Measurements from ENCODE around the gene NAA16. TPM values are rescaled to one million over a fixed set of nuclear protein-coding genes. Genes with fewer than 3 reads are reported as not detected.
"Not testable (repeated sequence)": the region's sequence is repeated elsewhere in the genome, so short reads cannot be mapped to it uniquely, and the experiment has no call there.

NAA16 gene
- total RNA-seq, 1 experiment from 2014 or later = 7.6 TPM

GRCh38 chr13:41408121-41408520 is 97.1 kb downstream of the NAA16 start:
- no peak for DNase-seq (ENCODE audit: low read depth)

- peak; percentile 19 for DNase-seq (ENCODE audit: low read depth)
Observed at GRCh38 chr13:41408746-41409145, 97.7 kb downstream of the NAA16 start.

- no peak for DNase-seq (ENCODE audit: low read depth)
Observed at GRCh38 chr13:41409611-41410010, 98.5 kb downstream of the NAA16 start.

- no peak for DNase-seq (ENCODE audit: low read depth)
Observed at GRCh38 chr13:41411060-41411459, 100.0 kb downstream of the NAA16 start.

- DNase-seq (ENCODE audit: low read depth) = peak; percentile 62
Observed at GRCh38 chr13:41411522-41411921, 100.5 kb downstream of the NAA16 start.

GRCh38 chr13:41413872-41414271 is 102.8 kb downstream of the NAA16 start:
- no peak for DNase-seq (ENCODE audit: low read depth)

- no peak for DNase-seq (ENCODE audit: low read depth)
Observed at GRCh38 chr13:41416276-41416675, 105.2 kb downstream of the NAA16 start.

- peak; percentile 86 for DNase-seq (ENCODE audit: low read depth)
Observed at GRCh38 chr13:41418027-41418426, 107.0 kb downstream of the NAA16 start.

- no peak for DNase-seq (ENCODE audit: low read depth)
Observed at GRCh38 chr13:41418731-41419130, 107.7 kb downstream of the NAA16 start.

- no peak for DNase-seq (ENCODE audit: low read depth)
Observed at GRCh38 chr13:41419206-41419605, 108.1 kb downstream of the NAA16 start.

GRCh38 chr13:41420146-41420545 is 109.1 kb downstream of the NAA16 start:
- no peak for DNase-seq (ENCODE audit: low read depth)

GRCh38 chr13:41421330-41421729 is 110.3 kb downstream of the NAA16 start:
- DNase-seq (ENCODE audit: low read depth) = not testable (repeated sequence)

GRCh38 chr13:41421983-41422382 is 110.9 kb downstream of the NAA16 start:
- DNase-seq (ENCODE audit: low read depth) = not testable (repeated sequence)

- DNase-seq (ENCODE audit: low read depth) = not testable (repeated sequence)
Observed at GRCh38 chr13:41423259-41423658, 112.2 kb downstream of the NAA16 start.

- DNase-seq (ENCODE audit: low read depth) = not testable (repeated sequence)
Observed at GRCh38 chr13:41424675-41425074, 113.6 kb downstream of the NAA16 start.

GRCh38 chr13:41426047-41426446 is 115.0 kb downstream of the NAA16 start:
- no peak for DNase-seq (ENCODE audit: low read depth)

Other genes starting within 250 kb of the NAA16 start
- gene WBP4, start 249.8 kb upstream of the NAA16 start, total RNA-seq (2014; rRNA removed) = 9.2 and 11.7 TPM in 2 replicates
- gene KBTBD6, start 178.5 kb upstream of the NAA16 start, total RNA-seq (2014; rRNA removed) = 11.5 and 13.8 TPM in 2 replicates
- gene KBTBD7, start 116.7 kb upstream of the NAA16 start, total RNA-seq (2014; rRNA removed) = 7.1 and 8.1 TPM in 2 replicates
- 10.2 and 10.9 TPM in 2 replicates for gene MTRF1, start 47.7 kb upstream of the NAA16 start, total RNA-seq (2014; rRNA removed)
- 2.4 and 3.2 TPM in 2 replicates for gene RGCC, start 146.3 kb downstream of the NAA16 start, total RNA-seq (2014; rRNA removed)